ENCODE measurements around the gene TEX264.

- TF ChIP-seq CTCF (IDR thresholded peaks at IDR 0.05) (no peak), POLR2AphosphoS5 (IDR thresholded peaks at IDR 0.05) (no peak), EP300 (IDR thresholded peaks at IDR 0.05) (no peak), POLR2A (IDR thresholded peaks at IDR 0.05) (no peak)
Measured at GRCh38 chr3:51677358-51677757, 6.3 kb downstream of the TEX264 start.

Data from stomach (tissue), 4 donors.